ENCODE data around the gene GRAP2. TPM values are rescaled to one million over a fixed set of nuclear protein-coding genes. Genes with fewer than 3 reads are reported as not detected.

The GRAP2 gene
- total and polyA plus RNA-seq, 8 donors = 0.42 to 1.3 (median 0.79) TPM

DNA sequence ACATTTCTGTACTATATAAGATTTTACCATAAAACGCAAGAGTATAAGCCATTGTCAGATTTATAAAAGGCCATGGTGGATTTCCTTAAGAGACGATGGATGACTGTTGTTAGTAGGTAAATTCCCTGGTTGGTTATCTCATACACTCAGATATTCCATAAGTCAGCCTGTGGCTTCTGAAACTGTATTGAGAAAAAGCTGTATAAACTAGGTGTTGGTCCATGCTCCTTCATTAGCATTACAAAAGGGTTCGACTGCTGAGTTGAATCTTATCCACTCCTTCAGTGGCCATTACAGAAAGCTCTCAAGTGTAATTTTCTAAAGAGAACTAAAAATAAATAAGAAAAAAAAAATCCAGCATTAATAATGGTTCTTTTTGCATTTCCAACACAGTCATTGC is 5.3 kb downstream of the GRAP2 start:
- TF ChIP-seq, protein P1, sequence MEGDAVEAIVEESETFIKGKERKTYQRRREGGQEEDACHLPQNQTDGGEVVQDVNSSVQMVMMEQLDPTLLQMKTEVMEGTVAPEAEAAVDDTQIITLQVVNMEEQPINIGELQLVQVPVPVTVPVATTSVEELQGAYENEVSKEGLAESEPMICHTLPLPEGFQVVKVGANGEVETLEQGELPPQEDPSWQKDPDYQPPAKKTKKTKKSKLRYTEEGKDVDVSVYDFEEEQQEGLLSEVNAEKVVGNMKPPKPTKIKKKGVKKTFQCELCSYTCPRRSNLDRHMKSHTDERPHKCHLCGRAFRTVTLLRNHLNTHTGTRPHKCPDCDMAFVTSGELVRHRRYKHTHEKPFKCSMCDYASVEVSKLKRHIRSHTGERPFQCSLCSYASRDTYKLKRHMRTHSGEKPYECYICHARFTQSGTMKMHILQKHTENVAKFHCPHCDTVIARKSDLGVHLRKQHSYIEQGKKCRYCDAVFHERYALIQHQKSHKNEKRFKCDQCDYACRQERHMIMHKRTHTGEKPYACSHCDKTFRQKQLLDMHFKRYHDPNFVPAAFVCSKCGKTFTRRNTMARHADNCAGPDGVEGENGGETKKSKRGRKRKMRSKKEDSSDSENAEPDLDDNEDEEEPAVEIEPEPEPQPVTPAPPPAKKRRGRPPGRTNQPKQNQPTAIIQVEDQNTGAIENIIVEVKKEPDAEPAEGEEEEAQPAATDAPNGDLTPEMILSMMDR (IDR thresholded peaks at IDR 0.05) = no peak
- no peak for DNase-seq
- Histone ChIP-seq H3K27me3 (no peaks in the 10 kb centered on the region), H3K4me1 (no peaks in the 10 kb centered on the region), H3K27ac (no peak overlapping the region), H3K4me3 (no peak overlapping the region), H3K9me3 (no peaks in the 10 kb centered on the region), H3K36me3 (no peaks in the 10 kb centered on the region)
- 77 to 84% methylated on average over 3 of the region's 3 CpGs for WGBS, 2 donors
- no peak for ATAC-seq
- no peak for FAIRE-seq
- intact Hi-C loops (cut with DNase I) = no loop called here

DNA sequence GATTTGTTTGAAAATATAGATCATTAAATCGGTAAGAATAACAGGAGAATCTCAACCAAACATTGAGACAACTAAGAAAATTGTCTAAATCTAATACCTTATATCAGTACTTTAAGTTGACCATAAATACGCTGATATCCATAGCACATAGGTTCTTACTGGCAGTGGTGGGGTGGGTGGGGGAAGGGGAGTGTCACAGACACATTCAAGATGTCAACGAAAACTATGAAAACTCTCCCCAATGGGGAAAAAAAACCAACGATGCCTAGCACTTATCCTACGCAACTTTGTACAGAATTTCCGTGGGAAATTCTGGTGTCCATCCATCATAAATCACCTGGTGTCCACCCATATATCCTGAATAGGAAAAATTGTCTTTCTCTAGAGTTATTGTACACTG is 6.2 kb downstream of the GRAP2 start:
- no peaks in the 10 kb centered on the region for H3K9me3 ChIP-seq
- TF ChIP-seq, protein P1 (IDR thresholded peaks at IDR 0.05) = no peak
- H3K4me3 ChIP-seq = no peak overlapping the region
- no peak for ATAC-seq
- no peak for DNase-seq
- H3K4me1 ChIP-seq = no peaks in the 10 kb centered on the region
- no peak overlapping the region for H3K27ac ChIP-seq
- no peaks in the 10 kb centered on the region for H3K36me3 ChIP-seq
- intact Hi-C loops (cut with DNase I) = no loop called here
- no peaks in the 10 kb centered on the region for H3K27me3 ChIP-seq
- WGBS, 2 donors = 77 to 81% methylated on average over 6 of the region's 6 CpGs
- FAIRE-seq = no peak

DNA sequence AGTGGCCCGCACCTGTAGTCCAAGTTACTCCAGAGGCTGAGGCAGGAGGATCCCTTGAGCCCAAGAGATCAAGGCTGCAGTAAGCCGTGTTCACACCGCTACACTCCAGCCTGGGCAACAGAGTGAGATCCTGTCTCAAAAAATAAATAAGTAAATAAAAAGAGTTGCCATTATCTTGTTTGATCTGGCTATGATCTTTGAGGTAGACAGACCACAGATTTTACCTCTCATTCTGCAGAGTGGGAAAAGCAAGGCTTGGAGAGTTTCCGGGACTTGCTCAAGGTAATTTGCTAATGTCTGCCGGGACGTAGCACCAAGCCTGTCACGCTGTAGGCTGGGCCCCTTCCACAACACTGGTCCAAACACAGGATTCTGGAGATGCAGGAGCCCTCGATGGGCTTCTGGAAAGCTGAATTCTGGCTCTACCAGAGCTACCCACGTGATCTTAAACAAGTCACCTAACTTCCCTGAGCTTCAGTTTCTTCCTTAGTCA is 6.8 kb downstream of the GRAP2 start:
- intact Hi-C loops (cut with DNase I) = no loop called here
- no peaks in the 10 kb centered on the region for H3K36me3 ChIP-seq
- 80 to 83% methylated on average over 9 of the region's 9 CpGs for WGBS, 2 donors
- H3K27ac ChIP-seq = no peak overlapping the region
- no peaks in the 10 kb centered on the region for H3K9me3 ChIP-seq
- no peaks in the 10 kb centered on the region for H3K4me1 ChIP-seq
- no peaks in the 10 kb centered on the region for H3K27me3 ChIP-seq
- TF ChIP-seq, protein P1 (IDR thresholded peaks at IDR 0.05) = no peak
- no peak overlapping the region for H3K4me3 ChIP-seq
- no peak for FAIRE-seq
- ATAC-seq = no peak
- no peak for DNase-seq

DNA sequence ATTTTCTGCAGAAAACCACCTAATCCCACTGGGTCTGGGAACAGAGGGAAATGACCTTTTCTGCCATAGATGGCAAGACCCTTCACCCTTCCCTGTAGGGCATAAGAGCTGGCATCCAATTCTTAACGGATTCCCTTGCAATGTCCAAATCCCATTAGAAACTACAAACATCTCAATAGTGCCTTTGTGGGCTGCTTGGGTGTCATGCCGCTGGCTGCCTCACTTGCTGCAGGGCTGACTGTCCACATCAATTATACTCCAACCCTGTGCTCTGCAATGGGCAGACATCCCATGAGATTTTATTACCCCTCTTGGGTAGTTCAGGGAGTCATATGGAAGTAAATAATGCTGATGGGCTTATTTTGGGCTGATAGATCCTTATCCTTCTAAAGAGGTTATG is 7.3 kb downstream of the GRAP2 start:
- TF ChIP-seq, protein P1 (IDR thresholded peaks at IDR 0.05) = no peak
- 83 to 90% methylated on average over 2 of the region's 2 CpGs for WGBS, 2 donors
- Histone ChIP-seq H3K4me1 (no peaks in the 10 kb centered on the region), H3K36me3 (no peaks in the 10 kb centered on the region), H3K4me3 (no peak overlapping the region), H3K9me3 (no peaks in the 10 kb centered on the region), H3K27ac (no peak overlapping the region), H3K27me3 (no peaks in the 10 kb centered on the region)
- no peak for FAIRE-seq
- no peak for DNase-seq
- no peak for ATAC-seq
- intact Hi-C loops (cut with DNase I) = no loop called here

DNA sequence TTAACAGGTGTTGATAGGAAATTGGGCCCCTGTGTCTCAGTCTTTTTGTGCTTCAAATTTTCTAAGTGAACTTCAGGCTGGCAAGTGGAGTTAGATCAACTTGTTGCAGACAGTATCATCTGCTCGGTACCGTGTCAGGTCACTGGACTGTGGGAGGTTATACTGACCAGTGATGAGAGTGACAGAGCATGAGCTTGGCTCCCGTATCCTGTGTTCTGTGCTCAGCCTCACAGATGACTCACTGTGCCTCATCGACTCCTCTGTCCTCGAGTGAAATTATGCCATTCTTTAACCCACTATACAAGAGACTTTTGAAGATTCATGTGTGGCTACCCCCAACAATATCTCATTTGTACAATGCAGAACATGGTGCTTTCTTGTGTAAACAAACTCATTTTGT is 7.9 kb downstream of the GRAP2 start:
- Histone ChIP-seq H3K27ac (no peak overlapping the region), H3K36me3 (no peaks in the 10 kb centered on the region), H3K27me3 (no peaks in the 10 kb centered on the region), H3K9me3 (no peaks in the 10 kb centered on the region), H3K4me1 (no peaks in the 10 kb centered on the region), H3K4me3 (no peak overlapping the region)
- intact Hi-C loops (cut with DNase I) = no loop called here
- FAIRE-seq (no peak), DNase-seq (no peak), ATAC-seq (no peak)
- TF ChIP-seq, protein P1 (IDR thresholded peaks at IDR 0.05) = no peak
- 59 to 66% methylated on average over 5 of the region's 5 CpGs for WGBS, 2 donors
